Activated CD8-positive, alpha-beta T cell treated with anti-CD3 and anti-CD28 coated beads for 36 hours (primary cell): ENCODE results near the gene C19orf73. TPM values are rescaled to one million over a fixed set of nuclear protein-coding genes. Genes with fewer than 3 reads are reported as not detected.

Experiments used
- ATAC-seq: fragments of 200-7000 bp; cut with Tn5 transposase; one replicate; pipeline ENCODE4 v1.10.0; 2021; ENCODE audit warnings: mild to moderate bottlenecking, moderate library complexity
- CTCF ChIA-PET: fragments of 350-600 bp; sonication (Branson Sonifier 250); formaldehyde crosslinking; loops from one replicate; lab custom pipeline; 2021; ENCODE audit warnings: antibody characterized with exemption; lab: Charles Lee
- POLR2A ChIA-PET: fragments of 350-600 bp; sonication (Branson Sonifier 250); formaldehyde crosslinking; loops from one replicate; lab custom pipeline; 2021; ENCODE audit warnings: antibody characterized with exemption; lab: Charles Lee
- DNase-seq: peaks from one replicate; pipeline ENCODE4 v3.0.0-alpha.2; 2020
- H3K27ac Mint-ChIP-seq: one replicate; pipeline ENCODE4 v1.8.0; 2021; ENCODE audit warnings: mild to moderate bottlenecking, mixed read lengths
- H3K27me3 Mint-ChIP-seq: one replicate; pipeline ENCODE4 v1.8.0; 2021; ENCODE audit warnings: mixed read lengths
- H3K36me3 Mint-ChIP-seq: one replicate; pipeline ENCODE4 v1.8.0; 2021; ENCODE audit warnings: low read depth, mixed read lengths
- H3K4me1 Mint-ChIP-seq: one replicate; pipeline ENCODE4 v1.8.0; 2021; ENCODE audit warnings: low read depth, mixed read lengths
- H3K4me3 Mint-ChIP-seq: one replicate; pipeline ENCODE4 v1.8.0; 2021; ENCODE audit warnings: mild to moderate bottlenecking, moderate library complexity, mixed read lengths
- H3K9me3 Mint-ChIP-seq: one replicate; pipeline ENCODE4 v1.8.0; 2021; ENCODE audit warnings: mixed read lengths
- CTCF ChIP-seq: fragments of 200-600 bp; IDR thresholded peaks from one replicate; pipeline ENCODE4 v1.8.0; 2022; ENCODE audit warnings: antibody characterized with exemption, mild to moderate bottlenecking
- intact Hi-C: fragments of 100-400 bp; cut with micrococcal nuclease; formaldehyde crosslinking; loops from one replicate; pipeline ENCODE4 v1.10.0; 2022
- total RNA-seq, 2 experiments: library from RNA; stranded (reverse); gene quantifications; one replicate each; pipeline ENCODE4 v1.2.3, GENCODE V29; 2021

The C19orf73 gene
- total RNA-seq, 2 experiments from 2014 or later = 1.5 to 2.0 TPM

GRCh38 chr19:49136771-49137171 is 17.8 kb upstream of the C19orf73 start:
- Mint-ChIP-seq H3K36me3 (no peaks in the 10 kb centered on the region), H3K27ac (no peak overlapping the region), H3K9me3 (no peaks in the 10 kb centered on the region), H3K4me1 (peaks cover 9% of the 10 kb centered on the region), H3K27me3 (peaks cover 7% of the 10 kb centered on the region), H3K4me3 (no peak overlapping the region)
- ChIA-PET CTCF (interaction anchor here (1.1 kb wide), 1 partner anchor 39 kb away, joined by 4 read pairs; no protein-coding TSS in a partner anchor), POLR2A (no interaction called here)
- ATAC-seq (no peak), DNase-seq (no peak)
- intact Hi-C loops = no loop called here
- no peak for TF ChIP-seq CTCF

- peaks cover 9% of the 10 kb centered on the region for H3K4me1 Mint-ChIP-seq
- H3K27ac Mint-ChIP-seq = no peak overlapping the region
- POLR2A ChIA-PET = no interaction called here
- TF ChIP-seq CTCF = no peak
- ATAC-seq = no peak
- CTCF ChIA-PET = interaction anchor here (7.0 kb wide), 1 partner anchor 10 kb away, joined by 35 read pairs; no protein-coding TSS in a partner anchor
- no peaks in the 10 kb centered on the region for H3K36me3 Mint-ChIP-seq
- intact Hi-C loops = no loop called here
- no peaks in the 10 kb centered on the region for H3K9me3 Mint-ChIP-seq
- DNase-seq = no peak
- no peak overlapping the region for H3K4me3 Mint-ChIP-seq
- peaks cover 4% of the 10 kb centered on the region for H3K27me3 Mint-ChIP-seq
Measured at GRCh38 chr19:49135686-49136085, 16.7 kb upstream of the C19orf73 start.

GRCh38 chr19:49133621-49134454 is 14.9 kb upstream of the C19orf73 start:
- DNase-seq (peak; percentile 73), ATAC-seq (peak; percentile 78)
- peaks cover 1% of the 10 kb centered on the region for H3K36me3 Mint-ChIP-seq
- ChIA-PET POLR2A (interaction anchor here (0.9 to 1.6 kb wide), 2 partner anchors 14 to 15 kb away, joined by 3 to 7 read pairs; no protein-coding TSS in a partner anchor), CTCF (interaction anchor here (0.8 to 7.0 kb wide), 4 partner anchors 12 to 92 kb away, joined by 4 to 35 read pairs (median 8); partner anchors contain the start of gene LIN7B)
- no peak for TF ChIP-seq CTCF
- intact Hi-C loops = no loop called here
- peaks cover 11% of the 10 kb centered on the region for H3K4me1 Mint-ChIP-seq
- peak overlapping the region; percentile 49 for H3K4me3 Mint-ChIP-seq
- no peak overlapping the region for H3K27ac Mint-ChIP-seq
- no peaks in the 10 kb centered on the region for H3K9me3 Mint-ChIP-seq
- peaks cover 4% of the 10 kb centered on the region for H3K27me3 Mint-ChIP-seq

- Mint-ChIP-seq H3K36me3 (peaks cover 1% of the 10 kb centered on the region), H3K27ac (no peak overlapping the region), H3K27me3 (peaks cover 4% of the 10 kb centered on the region), H3K9me3 (no peaks in the 10 kb centered on the region), H3K4me3 (peak overlapping the region; percentile 49), H3K4me1 (peaks cover 16% of the 10 kb centered on the region)
- CTCF ChIA-PET = interaction anchor here (1.0 to 7.0 kb wide), 4 partner anchors 12 to 92 kb away, joined by 4 to 35 read pairs (median 8); partner anchors contain the start of gene LIN7B
- no peak for TF ChIP-seq CTCF
- intact Hi-C loops = no loop called here
- ATAC-seq (peak; percentile 12), DNase-seq (peak; percentile 37)
- POLR2A ChIA-PET = interaction anchor here (0.9 kb wide), 1 partner anchor 13 kb away, joined by 3 read pairs; no protein-coding TSS in a partner anchor
Measured at GRCh38 chr19:49132974-49133609, 14.1 kb upstream of the C19orf73 start.
